Measurements from ENCODE around the gene GPC6.

GPC6 gene

DNA sequence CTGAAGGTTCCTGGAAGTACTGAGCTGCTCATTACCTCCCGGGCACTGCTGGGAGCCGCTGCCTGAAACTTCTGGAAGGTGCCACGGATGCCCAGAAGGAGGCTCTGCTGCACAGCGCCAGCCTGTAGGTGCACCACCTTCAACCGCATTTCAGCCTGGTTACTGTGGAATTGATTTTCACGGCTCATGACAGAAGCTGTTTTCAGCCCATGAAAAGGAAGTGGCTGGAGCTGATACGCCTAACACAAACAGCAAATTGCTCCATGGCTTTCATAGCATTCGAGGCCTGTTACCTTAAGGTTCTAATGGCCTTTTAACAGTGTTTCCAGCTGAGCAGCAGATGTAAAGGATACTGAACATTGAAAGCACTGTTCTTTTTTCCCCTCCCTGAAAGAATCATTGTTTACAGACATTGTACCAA lies 22.0 kb downstream of the GPC6 start:
- H3K27ac ChIP-seq (ENCODE audit: low read depth, low read length, severe bottlenecking), result peak overlapping the region; percentile 86
- WGBS, 2 experiments (ENCODE audit: insufficient coverage in 2 of 2), result 45 to 60% methylated on average over 8 of the region's 8 CpGs
- H3K4me1 ChIP-seq (ENCODE audit: control insufficient read depth, insufficient read depth, low read length, poor library complexity, severe bottlenecking), result peaks cover 23% of the 10 kb centered on the region
- no peak overlapping the region for H3K4me3 ChIP-seq (ENCODE audit: extremely low read depth, insufficient read depth, low read length, poor library complexity, severe bottlenecking)
- no peaks in the 10 kb centered on the region for H3K9me3 ChIP-seq (ENCODE audit: control insufficient read depth, low read length)
- H3K36me3 ChIP-seq (ENCODE audit: control insufficient read depth, insufficient read depth, low read length), result no peaks in the 10 kb centered on the region

GRCh38 chr13:93249364-93250306 lies 23.0 kb downstream of the GPC6 start:
- no peaks in the 10 kb centered on the region for H3K9me3 ChIP-seq (ENCODE audit: control insufficient read depth, low read length)
- WGBS, 2 experiments (ENCODE audit: insufficient coverage in 2 of 2), result 89 to 100% methylated on average over 3 to 4 of the region's 7 CpGs
- H3K27ac ChIP-seq (ENCODE audit: low read depth, low read length, severe bottlenecking), result peak overlapping the region; percentile 86
- H3K36me3 ChIP-seq (ENCODE audit: control insufficient read depth, insufficient read depth, low read length), result no peaks in the 10 kb centered on the region
- H3K4me3 ChIP-seq (ENCODE audit: extremely low read depth, insufficient read depth, low read length, poor library complexity, severe bottlenecking), result no peak overlapping the region
- H3K4me1 ChIP-seq (ENCODE audit: control insufficient read depth, insufficient read depth, low read length, poor library complexity, severe bottlenecking), result peaks cover 16% of the 10 kb centered on the region

DNA sequence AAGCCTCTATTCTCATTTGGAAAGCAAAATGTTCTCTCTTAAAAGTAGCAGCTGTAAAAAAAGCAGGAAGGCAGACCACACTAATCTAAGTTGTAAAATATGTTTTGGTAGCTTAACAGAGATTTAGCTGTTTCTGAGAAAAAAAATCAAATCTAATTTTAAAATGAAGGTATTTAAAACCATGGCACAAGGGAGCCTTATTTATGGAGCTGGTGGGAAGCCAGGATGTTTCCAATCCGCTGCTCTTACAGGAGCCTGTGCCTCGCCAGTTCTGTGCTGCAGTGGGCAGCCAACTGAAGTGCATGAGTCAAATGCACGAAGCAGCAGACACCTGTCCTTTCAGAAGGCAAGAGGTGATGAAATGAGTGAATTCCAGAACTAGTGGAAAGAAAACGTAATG lies 28.2 kb downstream of the GPC6 start:
- H3K9me3 ChIP-seq (ENCODE audit: control insufficient read depth, low read length), result no peaks in the 10 kb centered on the region
- no peaks in the 10 kb centered on the region for H3K36me3 ChIP-seq (ENCODE audit: control insufficient read depth, insufficient read depth, low read length)
- H3K4me3 ChIP-seq (ENCODE audit: extremely low read depth, insufficient read depth, low read length, poor library complexity, severe bottlenecking), result no peak overlapping the region
- no peaks in the 10 kb centered on the region for H3K4me1 ChIP-seq (ENCODE audit: control insufficient read depth, insufficient read depth, low read length, poor library complexity, severe bottlenecking)
- WGBS, 2 experiments (ENCODE audit: insufficient coverage in 2 of 2), result 83 to 90% methylated on average over 2 of the region's 4 CpGs
- no peak overlapping the region for H3K27ac ChIP-seq (ENCODE audit: low read depth, low read length, severe bottlenecking)

GRCh38 chr13:93256998-93257397 lies 30.4 kb downstream of the GPC6 start:
- WGBS, 2 experiments (ENCODE audit: insufficient coverage in 2 of 2), result 86 to 100% methylated on average over 1 of the region's 2 CpGs
- Histone ChIP-seq H3K9me3 (ENCODE audit: control insufficient read depth, low read length) (no peaks in the 10 kb centered on the region), H3K36me3 (ENCODE audit: control insufficient read depth, insufficient read depth, low read length) (no peaks in the 10 kb centered on the region), H3K27ac (ENCODE audit: low read depth, low read length, severe bottlenecking) (no peak overlapping the region), H3K4me1 (ENCODE audit: control insufficient read depth, insufficient read depth, low read length, poor library complexity, severe bottlenecking) (peaks cover 2% of the 10 kb centered on the region), H3K4me3 (ENCODE audit: extremely low read depth, insufficient read depth, low read length, poor library complexity, severe bottlenecking) (no peak overlapping the region)

- Histone ChIP-seq H3K9me3 (ENCODE audit: control insufficient read depth, low read length) (no peaks in the 10 kb centered on the region), H3K4me3 (ENCODE audit: extremely low read depth, insufficient read depth, low read length, poor library complexity, severe bottlenecking) (no peak overlapping the region), H3K36me3 (ENCODE audit: control insufficient read depth, insufficient read depth, low read length) (no peaks in the 10 kb centered on the region), H3K27ac (ENCODE audit: low read depth, low read length, severe bottlenecking) (no peak overlapping the region), H3K4me1 (ENCODE audit: control insufficient read depth, insufficient read depth, low read length, poor library complexity, severe bottlenecking) (peaks cover 15% of the 10 kb centered on the region)
Observed at GRCh38 chr13:93259527-93260080, 33.0 kb downstream of the GPC6 start.

- H3K4me1 ChIP-seq (ENCODE audit: control insufficient read depth, insufficient read depth, low read length, poor library complexity, severe bottlenecking), result peaks cover 15% of the 10 kb centered on the region
- WGBS, 2 experiments (ENCODE audit: insufficient coverage in 2 of 2), result no CpG with 5 or more reads among the region's 1 CpG
- H3K9me3 ChIP-seq (ENCODE audit: control insufficient read depth, low read length), result no peaks in the 10 kb centered on the region
- H3K27ac ChIP-seq (ENCODE audit: low read depth, low read length, severe bottlenecking), result no peak overlapping the region
- H3K4me3 ChIP-seq (ENCODE audit: extremely low read depth, insufficient read depth, low read length, poor library complexity, severe bottlenecking), result no peak overlapping the region
- no peaks in the 10 kb centered on the region for H3K36me3 ChIP-seq (ENCODE audit: control insufficient read depth, insufficient read depth, low read length)
Observed at GRCh38 chr13:93260591-93260990, 34.0 kb downstream of the GPC6 start.

DNA sequence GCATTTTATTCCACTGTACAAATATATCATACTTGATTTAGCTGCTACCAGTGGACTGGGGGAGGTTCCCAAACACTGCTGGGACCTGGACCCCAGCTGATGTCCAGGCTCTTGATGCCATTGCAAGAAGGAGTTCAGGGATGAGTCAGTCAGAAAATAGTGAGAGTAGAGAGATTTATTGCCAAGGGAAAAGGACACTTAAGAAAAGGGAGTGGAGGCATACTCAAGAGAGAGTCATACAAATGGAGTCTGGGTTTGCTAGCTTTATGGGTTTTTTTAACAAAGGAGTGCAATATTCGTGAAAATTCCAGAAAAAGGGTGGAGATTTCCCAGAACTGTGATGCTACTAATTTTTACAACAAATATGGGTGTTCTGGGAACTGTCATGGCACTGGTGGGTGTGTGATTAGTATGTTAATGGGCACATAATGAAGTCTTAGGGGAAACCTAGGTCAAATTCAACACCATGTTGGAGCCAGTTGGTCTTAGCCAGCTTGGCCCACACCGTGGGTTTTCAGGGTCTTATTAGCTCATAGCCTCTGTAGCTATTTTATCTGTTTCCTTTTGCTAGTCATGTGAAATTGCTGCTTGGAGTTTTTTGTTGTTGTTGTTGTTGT lies 36.2 kb downstream of the GPC6 start:
- peaks cover 15% of the 10 kb centered on the region for H3K4me1 ChIP-seq (ENCODE audit: control insufficient read depth, insufficient read depth, low read length, poor library complexity, severe bottlenecking)
- no peak overlapping the region for H3K4me3 ChIP-seq (ENCODE audit: extremely low read depth, insufficient read depth, low read length, poor library complexity, severe bottlenecking)
- peak overlapping the region; percentile 31 for H3K27ac ChIP-seq (ENCODE audit: low read depth, low read length, severe bottlenecking)
- H3K36me3 ChIP-seq (ENCODE audit: control insufficient read depth, insufficient read depth, low read length), result no peaks in the 10 kb centered on the region
- H3K9me3 ChIP-seq (ENCODE audit: control insufficient read depth, low read length), result no peaks in the 10 kb centered on the region
- WGBS, 2 experiments (ENCODE audit: insufficient coverage in 2 of 2), result 60 to 86% methylated on average over 1 of the region's 2 CpGs

- H3K27ac ChIP-seq (ENCODE audit: low read depth, low read length, severe bottlenecking), result no peak overlapping the region
- H3K4me3 ChIP-seq (ENCODE audit: extremely low read depth, insufficient read depth, low read length, poor library complexity, severe bottlenecking), result no peak overlapping the region
- no peaks in the 10 kb centered on the region for H3K36me3 ChIP-seq (ENCODE audit: control insufficient read depth, insufficient read depth, low read length)
- peaks cover 15% of the 10 kb centered on the region for H3K4me1 ChIP-seq (ENCODE audit: control insufficient read depth, insufficient read depth, low read length, poor library complexity, severe bottlenecking)
- 100% methylated on average over 1 of the region's 2 CpGs; no CpG with 5 or more reads in 1 of the 2 experiments for WGBS, 2 experiments (ENCODE audit: insufficient coverage in 2 of 2)
- H3K9me3 ChIP-seq (ENCODE audit: control insufficient read depth, low read length), result no peaks in the 10 kb centered on the region
Observed at GRCh38 chr13:93264876-93265275, 38.3 kb downstream of the GPC6 start.

GRCh38 chr13:93265800-93266199 lies 39.2 kb downstream of the GPC6 start:
- Histone ChIP-seq H3K9me3 (ENCODE audit: control insufficient read depth, low read length) (no peaks in the 10 kb centered on the region), H3K4me3 (ENCODE audit: extremely low read depth, insufficient read depth, low read length, poor library complexity, severe bottlenecking) (no peak overlapping the region), H3K27ac (ENCODE audit: low read depth, low read length, severe bottlenecking) (no peak overlapping the region), H3K4me1 (ENCODE audit: control insufficient read depth, insufficient read depth, low read length, poor library complexity, severe bottlenecking) (peaks cover 15% of the 10 kb centered on the region), H3K36me3 (ENCODE audit: control insufficient read depth, insufficient read depth, low read length) (no peaks in the 10 kb centered on the region)
- WGBS, 2 experiments (ENCODE audit: insufficient coverage in 2 of 2), result 97% methylated on average over 4 of the region's 5 CpGs; no CpG with 5 or more reads in 1 of the 2 experiments

DNA sequence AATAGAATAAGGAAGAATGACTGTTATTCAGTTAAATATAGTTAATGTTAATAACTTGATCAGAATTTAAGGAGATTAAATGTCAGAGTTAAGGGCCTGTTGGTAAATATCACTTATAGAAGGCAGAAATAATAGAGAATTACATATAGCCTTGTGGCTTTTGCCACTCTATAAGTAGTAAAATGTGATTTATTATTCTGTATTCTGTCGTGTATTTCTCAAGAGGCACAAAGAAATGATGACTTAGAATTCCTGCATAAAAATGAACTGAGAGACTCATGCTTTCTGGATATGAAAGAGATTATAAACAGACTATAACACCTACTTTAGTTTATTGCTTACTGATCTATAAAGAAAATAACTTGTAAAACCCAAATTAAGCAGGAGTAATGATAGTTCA lies 40.1 kb downstream of the GPC6 start:
- H3K4me3 ChIP-seq (ENCODE audit: extremely low read depth, insufficient read depth, low read length, poor library complexity, severe bottlenecking), result no peak overlapping the region
- no peaks in the 10 kb centered on the region for H3K9me3 ChIP-seq (ENCODE audit: control insufficient read depth, low read length)
- no CpG with 5 or more reads among the region's 1 CpG for WGBS, 2 experiments (ENCODE audit: insufficient coverage in 2 of 2)
- no peak overlapping the region for H3K27ac ChIP-seq (ENCODE audit: low read depth, low read length, severe bottlenecking)
- peaks cover 15% of the 10 kb centered on the region for H3K4me1 ChIP-seq (ENCODE audit: control insufficient read depth, insufficient read depth, low read length, poor library complexity, severe bottlenecking)
- H3K36me3 ChIP-seq (ENCODE audit: control insufficient read depth, insufficient read depth, low read length), result no peaks in the 10 kb centered on the region
